Cardiac fibroblast (primary cell): Measurements from ENCODE around the gene TMEM135.
A peak's percentile ranks its signal among the peaks of the same experiment; 100 is the strongest.

Experiments
- DNase-seq, 2 donors: peaks; one replicate each; pipeline versions ENCODE4 v3.0.0 to v3.0.0-alpha.2; 2010; ENCODE audit warnings: low read depth in 2 of 2
- H3K4me3 ChIP-seq, 2 donors: replicated peaks in 1 of 2; 1 replicate in 1 of 2; 2 replicates in 1 of 2; pipeline ENCODE4 v1.5.1; 2011; ENCODE audit warnings: low read depth in 2 of 2, low read length in 2 of 2, mild to moderate bottlenecking in 2 of 2, moderate library complexity in 1 of 2
- TF ChIP-seq, protein P1 (sequence below): IDR thresholded peaks from one replicate; pipeline ENCODE4 v1.5.1; 2011; ENCODE audit warnings: low read depth, mild to moderate bottlenecking, low read length, inconsistent platforms

Gene TMEM135

GRCh38 chr11:87304412-87304811 lies 266.7 kb downstream of the TMEM135 start:
- TF ChIP-seq, protein P1, sequence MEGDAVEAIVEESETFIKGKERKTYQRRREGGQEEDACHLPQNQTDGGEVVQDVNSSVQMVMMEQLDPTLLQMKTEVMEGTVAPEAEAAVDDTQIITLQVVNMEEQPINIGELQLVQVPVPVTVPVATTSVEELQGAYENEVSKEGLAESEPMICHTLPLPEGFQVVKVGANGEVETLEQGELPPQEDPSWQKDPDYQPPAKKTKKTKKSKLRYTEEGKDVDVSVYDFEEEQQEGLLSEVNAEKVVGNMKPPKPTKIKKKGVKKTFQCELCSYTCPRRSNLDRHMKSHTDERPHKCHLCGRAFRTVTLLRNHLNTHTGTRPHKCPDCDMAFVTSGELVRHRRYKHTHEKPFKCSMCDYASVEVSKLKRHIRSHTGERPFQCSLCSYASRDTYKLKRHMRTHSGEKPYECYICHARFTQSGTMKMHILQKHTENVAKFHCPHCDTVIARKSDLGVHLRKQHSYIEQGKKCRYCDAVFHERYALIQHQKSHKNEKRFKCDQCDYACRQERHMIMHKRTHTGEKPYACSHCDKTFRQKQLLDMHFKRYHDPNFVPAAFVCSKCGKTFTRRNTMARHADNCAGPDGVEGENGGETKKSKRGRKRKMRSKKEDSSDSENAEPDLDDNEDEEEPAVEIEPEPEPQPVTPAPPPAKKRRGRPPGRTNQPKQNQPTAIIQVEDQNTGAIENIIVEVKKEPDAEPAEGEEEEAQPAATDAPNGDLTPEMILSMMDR = no peak
- H3K4me3 ChIP-seq = no peak overlapping the region
- DNase-seq = peak in 1 of 2 donors; percentile 25

- H3K4me3 ChIP-seq = no peak overlapping the region
- TF ChIP-seq, protein P1 = no peak
- peak in 1 of 2 donors; percentile 63 for DNase-seq
Observed at GRCh38 chr11:87306262-87306851, 268.6 kb downstream of the TMEM135 start.

DNA sequence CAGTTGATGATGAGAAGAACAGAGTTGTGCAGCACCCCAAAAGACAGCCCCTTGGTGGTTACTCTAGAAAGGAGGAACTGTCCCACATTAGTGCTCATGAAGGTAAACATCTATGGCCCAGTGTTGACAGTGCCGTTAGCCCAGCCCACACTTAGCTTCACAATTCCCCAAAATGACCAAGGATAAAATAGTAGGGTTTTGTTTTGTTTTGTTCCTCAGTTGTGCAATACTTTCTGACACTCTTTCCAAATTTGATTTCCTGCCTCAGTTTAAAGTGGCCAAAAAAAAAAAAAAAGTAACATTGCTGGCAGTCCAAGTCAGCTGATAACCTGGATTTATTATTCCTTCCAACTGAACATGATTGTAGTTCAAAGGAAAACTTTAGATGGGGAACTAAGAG lies 269.4 kb downstream of the TMEM135 start:
- DNase-seq = peak; percentile 18 to 46
- TF ChIP-seq, protein P1 = no peak
- no peak overlapping the region for H3K4me3 ChIP-seq

DNA sequence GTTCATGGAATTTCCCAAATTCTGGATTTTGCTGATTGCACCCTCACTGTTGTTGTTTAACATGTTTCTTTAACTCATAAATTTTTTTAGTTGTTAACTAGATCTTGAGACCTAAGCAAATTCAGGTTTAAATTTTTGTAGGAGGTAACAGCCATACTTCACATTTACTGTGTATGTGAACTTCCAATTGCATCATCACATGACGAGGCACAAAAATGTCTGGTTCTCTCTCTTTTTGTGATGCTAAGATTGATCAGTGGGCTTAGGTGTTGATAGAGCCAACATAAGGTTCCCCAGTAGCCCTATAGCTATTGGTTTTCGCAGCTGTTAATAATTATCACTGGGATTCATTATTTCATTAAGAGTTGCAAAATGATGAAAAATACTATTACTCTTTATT lies 277.5 kb downstream of the TMEM135 start:
- no peak for DNase-seq
- TF ChIP-seq, protein P1 = no peak
- H3K4me3 ChIP-seq = no peak overlapping the region

- no peak for DNase-seq
- H3K4me3 ChIP-seq = no peak overlapping the region
- TF ChIP-seq, protein P1 = no peak
Observed at GRCh38 chr11:87316491-87316890, 278.8 kb downstream of the TMEM135 start.

- TF ChIP-seq, protein P1 = no peak
- no peak overlapping the region for H3K4me3 ChIP-seq
- DNase-seq = no peak
Observed at GRCh38 chr11:87317441-87317840, 279.7 kb downstream of the TMEM135 start.

DNA sequence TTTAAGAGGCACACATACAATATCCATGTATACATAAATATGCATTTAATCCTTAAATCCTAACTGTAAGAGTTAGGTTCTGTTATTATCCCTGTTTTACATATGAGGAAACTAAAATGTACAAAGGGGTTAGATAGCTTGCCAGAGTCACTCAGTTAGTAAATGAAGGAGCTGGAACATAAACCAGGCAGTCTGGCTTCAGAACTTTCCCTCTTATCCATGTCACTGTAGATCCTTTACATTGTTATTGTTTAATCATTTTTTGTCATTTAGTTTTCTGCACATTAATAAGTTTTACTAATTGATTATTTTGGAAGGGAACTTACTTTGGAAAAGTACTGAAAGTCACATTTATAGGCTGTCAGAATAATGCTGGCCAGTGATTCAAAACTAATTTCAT lies 282.4 kb downstream of the TMEM135 start:
- no peak for DNase-seq
- no peak overlapping the region for H3K4me3 ChIP-seq
- TF ChIP-seq, protein P1 = no peak
